ENCODE data around the gene ZNF620.

DNA sequence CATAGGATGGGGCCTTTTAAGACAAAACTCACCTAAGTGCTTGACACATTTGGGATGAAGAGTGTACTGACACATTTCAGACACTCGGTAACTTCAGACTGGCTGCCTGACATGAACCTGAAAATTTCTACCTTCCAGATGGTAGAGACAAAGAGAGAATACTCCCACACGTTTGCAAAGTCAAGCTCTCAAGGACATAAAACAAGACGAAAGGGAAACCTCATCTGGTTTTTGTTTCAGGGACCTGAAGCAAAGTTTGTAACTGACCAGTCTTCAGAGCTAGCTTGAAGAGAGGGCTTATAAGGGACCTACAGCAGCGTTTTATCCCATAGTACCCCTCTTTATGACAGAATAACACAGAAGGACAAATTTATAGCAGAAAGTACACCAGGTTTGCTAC is 60.9 kb downstream of the ZNF620 start:
- TF ChIP-seq CSDC2 (CRISPR knock-in tag; IDR thresholded peaks at IDR 0.05) (no peak), BACH2 (CRISPR knock-in tag; IDR thresholded peaks at IDR 0.05; ENCODE audit: borderline replicate concordance) (no peak), POU6F1 (CRISPR knock-in tag; IDR thresholded peaks at IDR 0.05; ENCODE audit: borderline replicate concordance, low read depth) (no peak), CREB5 (CRISPR knock-in tag; IDR thresholded peaks at IDR 0.05; ENCODE audit: low read depth) (no peak), ZNF8 (CRISPR knock-in tag; IDR thresholded peaks at IDR 0.05) (no peak), OSR1 (CRISPR knock-in tag; IDR thresholded peaks at IDR 0.05) (no peak), TOX (CRISPR knock-in tag; IDR thresholded peaks at IDR 0.05; ENCODE audit: borderline replicate concordance) (no peak), ZFP30 (CRISPR knock-in tag; IDR thresholded peaks at IDR 0.05) (no peak), ZNF565 (CRISPR knock-in tag; conservative IDR thresholded peaks at IDR 0.05; ENCODE audit: low read depth) (no peak), ARNTL (CRISPR knock-in tag; IDR thresholded peaks at IDR 0.05; ENCODE audit: borderline replicate concordance, low read depth) (no peak), TCF4 (CRISPR knock-in tag; IDR thresholded peaks at IDR 0.05; ENCODE audit: borderline replicate concordance) (no peak)
